ENCODE data around the gene GARRE1.

DNA sequence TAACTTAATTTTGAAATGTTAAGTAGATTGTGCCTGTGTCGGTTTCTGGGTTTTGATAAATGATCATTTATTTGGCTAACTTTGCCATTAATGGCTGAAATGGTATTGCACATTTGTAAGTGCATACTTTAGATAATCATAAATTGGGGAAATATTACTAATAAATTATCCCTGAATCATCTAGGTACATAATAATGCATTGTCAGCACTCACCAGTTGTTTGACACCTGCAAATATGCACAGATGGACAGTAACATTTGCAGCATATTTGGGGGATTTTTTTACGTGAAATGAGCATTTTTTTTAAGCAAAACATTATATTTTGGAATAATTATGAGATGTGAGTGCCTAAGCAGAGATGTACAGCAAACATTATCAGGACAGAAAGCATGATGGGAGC lies 41.1 kb upstream of the GARRE1 start:
- TF ChIP-seq, protein P1, sequence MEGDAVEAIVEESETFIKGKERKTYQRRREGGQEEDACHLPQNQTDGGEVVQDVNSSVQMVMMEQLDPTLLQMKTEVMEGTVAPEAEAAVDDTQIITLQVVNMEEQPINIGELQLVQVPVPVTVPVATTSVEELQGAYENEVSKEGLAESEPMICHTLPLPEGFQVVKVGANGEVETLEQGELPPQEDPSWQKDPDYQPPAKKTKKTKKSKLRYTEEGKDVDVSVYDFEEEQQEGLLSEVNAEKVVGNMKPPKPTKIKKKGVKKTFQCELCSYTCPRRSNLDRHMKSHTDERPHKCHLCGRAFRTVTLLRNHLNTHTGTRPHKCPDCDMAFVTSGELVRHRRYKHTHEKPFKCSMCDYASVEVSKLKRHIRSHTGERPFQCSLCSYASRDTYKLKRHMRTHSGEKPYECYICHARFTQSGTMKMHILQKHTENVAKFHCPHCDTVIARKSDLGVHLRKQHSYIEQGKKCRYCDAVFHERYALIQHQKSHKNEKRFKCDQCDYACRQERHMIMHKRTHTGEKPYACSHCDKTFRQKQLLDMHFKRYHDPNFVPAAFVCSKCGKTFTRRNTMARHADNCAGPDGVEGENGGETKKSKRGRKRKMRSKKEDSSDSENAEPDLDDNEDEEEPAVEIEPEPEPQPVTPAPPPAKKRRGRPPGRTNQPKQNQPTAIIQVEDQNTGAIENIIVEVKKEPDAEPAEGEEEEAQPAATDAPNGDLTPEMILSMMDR (IDR thresholded peaks at IDR 0.05; ENCODE audit: borderline replicate concordance, extremely low read depth, low read length, poor library complexity, severe bottlenecking), result no peak
- TF ChIP-seq EZH2 (IDR thresholded peaks at IDR 0.05; ENCODE audit: borderline replicate concordance, low read depth, low read length, severe bottlenecking), result no peak
